NCI-H1092 (cell line): Measurements from ENCODE around the gene HECW1.
A peak's percentile ranks its signal among the peaks of the same experiment; 100 is the strongest.
"Not testable (repeated sequence)": the region's sequence is repeated elsewhere in the genome, so short reads cannot be mapped to it uniquely, and the experiment has no call there.

ENCODE experiments used
- DNase-seq: peaks from one replicate; lab custom pipeline; 2025; lab: John Stamatoyannopoulos, UW

HECW1 gene

DNA sequence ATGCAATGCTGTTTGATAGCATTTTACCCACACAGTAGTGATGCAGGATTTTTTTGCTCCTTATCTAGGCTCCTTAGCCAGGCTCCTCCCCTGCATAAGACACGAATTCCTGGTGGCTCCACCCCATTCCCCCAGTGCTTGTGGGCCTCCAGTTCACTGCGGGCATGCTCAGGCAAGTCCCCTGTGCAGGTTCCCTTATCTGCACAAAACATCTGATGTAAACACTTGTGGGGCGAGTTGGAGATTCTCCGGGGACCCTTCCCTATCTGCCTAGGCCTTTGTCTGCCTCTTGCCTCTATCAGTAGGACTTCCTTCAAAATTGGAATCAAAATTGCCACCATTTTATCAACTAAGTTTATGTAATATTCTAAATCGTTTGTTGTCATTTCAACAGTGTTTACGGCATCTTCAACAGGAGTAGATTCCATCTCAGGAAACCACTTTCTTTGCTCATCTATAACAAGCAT is 465.1 kb downstream of the HECW1 start:
- no peak for DNase-seq

- peak; percentile 80 for DNase-seq
Observed at GRCh38 chr7:43582503-43583423, 470.3 kb downstream of the HECW1 start, which contains the start of gene STK17A. TSS of gene STK17A (plus strand) at chr7:43583108. CDS start at chr7:43583244, 136 bp downstream.

- DNase-seq = peak; percentile 36
Observed at GRCh38 chr7:43583424-43584194, 471.2 kb downstream of the HECW1 start.

GRCh38 chr7:43584195-43584586 is 471.7 kb downstream of the HECW1 start:
- no peak for DNase-seq

GRCh38 chr7:43584733-43585132 is 472.3 kb downstream of the HECW1 start:
- DNase-seq = not testable (repeated sequence)

DNA sequence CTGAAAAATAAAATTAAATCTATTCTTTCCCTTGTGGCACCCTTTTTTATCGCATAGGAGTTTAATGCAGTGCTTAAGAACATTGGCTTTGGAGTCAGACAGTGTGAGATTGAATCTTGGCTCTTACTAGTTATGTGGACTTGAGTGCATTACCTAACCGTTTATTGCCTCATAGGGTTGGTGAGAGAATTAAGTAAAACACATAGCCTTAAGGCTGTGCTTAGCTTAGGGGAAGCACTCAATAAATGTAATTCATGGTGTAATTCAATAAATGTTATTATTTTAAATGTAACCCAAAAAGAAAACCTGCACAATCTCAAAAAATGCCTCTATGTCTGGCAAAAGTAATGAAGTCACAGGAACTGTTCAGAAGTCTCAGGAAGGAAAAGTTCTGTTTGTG is 473.1 kb downstream of the HECW1 start:
- DNase-seq = no peak

DNA sequence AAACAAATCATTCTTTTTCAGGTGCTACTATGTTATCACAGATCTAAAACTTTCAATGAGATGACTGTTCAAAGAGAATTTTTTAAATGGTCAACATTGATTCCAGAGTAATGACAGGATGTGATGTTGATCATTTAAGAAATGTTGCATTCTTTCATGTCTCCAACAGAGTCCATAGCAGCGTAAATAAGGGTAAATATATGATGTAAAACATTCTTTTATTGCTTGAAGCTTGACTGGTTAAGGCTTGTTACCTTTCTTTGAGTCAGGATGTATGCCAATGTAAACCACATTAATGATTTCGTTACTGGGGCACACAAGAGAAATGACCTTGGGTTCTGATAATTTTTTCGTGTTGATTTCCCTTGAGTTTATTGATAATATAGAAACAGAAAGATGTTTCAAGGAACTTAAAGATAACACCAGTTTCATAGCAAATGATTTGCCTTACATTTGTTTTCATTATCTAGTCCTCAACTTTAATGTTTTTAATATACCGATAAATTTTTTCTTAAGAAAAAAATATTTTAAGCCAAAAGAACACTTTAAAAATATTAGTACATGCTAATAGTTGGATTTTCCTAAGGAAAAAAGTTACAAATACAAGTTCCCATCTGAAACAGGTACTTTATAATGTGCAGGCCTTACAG is 473.9 kb downstream of the HECW1 start:
- no peak for DNase-seq

DNA sequence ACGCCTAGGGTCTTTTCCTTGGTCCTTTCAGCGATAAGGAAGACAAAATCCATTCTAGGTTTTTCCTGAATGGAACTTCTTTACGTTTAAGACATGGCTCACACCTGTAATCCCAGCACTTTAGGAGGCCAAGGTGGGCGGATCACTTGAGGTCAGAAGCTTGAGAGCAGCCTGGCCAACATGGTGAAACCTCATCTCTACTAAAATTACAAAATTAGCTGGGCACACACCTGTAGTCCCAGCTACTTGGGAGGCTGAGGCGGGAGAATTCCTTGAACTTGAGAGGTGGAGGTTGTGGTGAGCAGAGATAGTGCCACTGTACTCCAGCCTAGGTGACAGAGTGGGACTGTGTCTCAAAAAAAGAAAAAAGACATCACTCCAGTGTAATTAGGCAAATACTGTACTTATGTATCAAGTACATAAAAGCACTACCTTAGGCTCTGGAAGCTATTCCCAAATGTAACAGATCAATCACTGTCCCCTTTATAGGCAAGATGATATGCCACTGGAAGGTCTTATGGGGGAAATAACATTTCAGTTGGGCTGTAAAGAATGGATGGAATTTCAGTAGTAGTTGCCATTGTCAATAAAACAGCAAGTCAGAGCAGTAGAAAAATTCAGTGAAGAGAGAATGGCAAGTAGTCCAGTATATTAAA is 476.2 kb downstream of the HECW1 start:
- DNase-seq = no peak

GRCh38 chr7:43589133-43589478 is 476.7 kb downstream of the HECW1 start:
- no peak for DNase-seq

- no peak for DNase-seq
Observed at GRCh38 chr7:43589728-43590127, 477.3 kb downstream of the HECW1 start.

DNA sequence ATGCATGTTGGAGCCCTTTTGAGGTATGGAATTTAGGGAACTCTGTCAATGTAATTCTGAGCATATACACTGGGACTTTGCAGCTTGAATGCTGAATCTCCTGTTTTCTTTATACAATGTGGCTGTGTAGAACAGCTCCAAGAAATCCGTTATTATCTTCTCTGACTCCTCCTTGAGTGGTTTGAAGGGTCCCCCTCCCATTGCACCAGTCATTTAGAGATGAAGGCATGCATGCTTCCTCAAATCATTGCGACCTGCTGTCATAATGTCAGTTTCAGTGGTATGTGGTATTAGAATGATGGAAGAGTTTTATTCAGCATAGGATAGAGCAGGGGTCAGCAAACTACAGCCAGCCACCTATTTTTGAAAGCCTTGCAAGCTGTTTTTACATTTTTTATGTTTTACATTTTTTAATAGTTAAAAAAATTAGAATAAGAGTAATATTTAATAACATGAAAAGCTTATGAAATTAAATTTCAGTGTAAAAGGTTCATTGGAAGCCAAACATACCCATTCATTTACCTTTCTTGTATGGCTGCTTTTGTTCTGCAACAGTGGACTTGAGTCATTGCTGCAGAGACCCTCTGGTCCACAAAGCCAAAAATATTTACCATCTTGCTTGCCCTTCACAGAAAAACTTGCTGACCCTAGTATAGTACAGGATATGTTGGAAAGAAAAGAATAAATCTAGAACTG is 478.6 kb downstream of the HECW1 start:
- no peak for DNase-seq

GRCh38 chr7:43591558-43592180 is 479.2 kb downstream of the HECW1 start:
- no peak for DNase-seq

DNA sequence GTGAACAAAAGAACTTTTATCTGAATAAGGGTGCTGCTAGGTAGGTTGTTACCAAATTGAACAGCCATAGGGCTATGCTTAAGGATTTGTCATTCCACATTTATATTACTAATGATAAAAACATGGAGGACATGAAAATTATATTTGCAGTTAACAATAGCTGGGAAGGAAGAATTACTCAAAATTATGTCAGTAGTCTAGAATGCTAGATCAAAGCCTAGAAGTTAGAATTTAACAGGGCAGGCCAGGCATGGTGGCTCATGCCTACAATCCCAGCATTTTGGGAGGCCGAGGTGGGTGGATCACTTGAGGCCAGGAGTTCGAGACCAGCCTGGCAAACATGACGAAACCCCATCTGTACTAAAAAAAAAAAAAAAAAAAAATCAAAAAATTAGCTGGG is 479.9 kb downstream of the HECW1 start:
- DNase-seq = no peak

DNA sequence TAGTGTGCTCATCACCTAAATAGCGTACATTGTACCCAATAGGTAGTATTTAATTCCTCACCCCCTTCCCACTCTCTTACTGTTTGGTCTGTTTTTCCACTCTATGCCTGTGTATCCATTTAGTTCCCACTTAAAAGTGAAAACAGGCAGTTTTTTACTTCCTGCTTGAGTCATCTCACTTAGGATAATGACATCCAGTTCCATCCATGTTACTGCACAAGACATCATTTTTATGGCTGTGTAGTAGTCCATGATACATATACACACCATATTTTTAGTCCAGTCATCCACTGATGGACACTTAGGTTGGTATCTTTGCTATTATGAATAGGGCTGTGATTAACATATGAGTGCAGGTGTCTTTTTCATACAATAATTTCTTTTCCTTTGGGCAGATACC is 480.6 kb downstream of the HECW1 start:
- no peak for DNase-seq

DNA sequence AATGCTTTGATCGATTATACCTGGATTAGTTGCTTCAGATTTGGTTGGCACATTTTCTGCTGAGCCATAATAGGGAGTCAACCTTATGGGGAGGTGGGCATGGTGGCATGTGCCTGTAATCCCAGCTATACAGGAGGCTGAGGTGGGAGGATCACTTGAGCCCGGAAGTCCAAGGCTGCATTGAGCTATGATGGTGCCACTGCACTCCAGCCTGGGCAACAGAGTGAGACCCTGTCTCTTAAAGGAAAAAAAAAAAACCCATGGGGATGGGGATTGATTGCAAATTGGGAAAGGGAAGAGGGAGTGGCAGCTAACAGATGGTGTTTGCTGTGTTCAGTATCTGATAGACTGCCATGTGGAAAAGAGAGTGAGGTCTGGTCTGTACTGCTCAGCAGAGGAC is 481.6 kb downstream of the HECW1 start:
- no peak for DNase-seq

- DNase-seq = not testable (repeated sequence)
Observed at GRCh38 chr7:43596426-43596825, 484.0 kb downstream of the HECW1 start.

DNA sequence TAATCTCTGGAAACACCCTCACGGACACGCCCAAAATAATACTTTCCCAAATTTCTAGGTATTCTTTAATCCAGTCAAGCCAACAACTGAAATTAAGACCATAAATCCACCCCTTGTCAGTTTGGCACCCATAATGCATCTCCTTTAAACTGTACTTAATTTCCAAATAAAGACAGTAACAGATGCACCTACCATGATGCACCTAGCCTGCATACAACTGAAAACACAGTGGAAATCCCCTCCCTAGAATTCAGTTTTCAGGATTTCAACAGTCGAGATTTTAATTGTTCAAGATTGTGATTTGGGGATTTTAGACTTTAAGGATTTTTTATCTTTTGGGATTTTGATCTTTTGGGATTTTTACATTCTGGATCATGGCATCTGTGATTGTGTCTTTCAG is 487.6 kb downstream of the HECW1 start:
- no peak for DNase-seq

GRCh38 chr7:43602256-43602655 is 489.8 kb downstream of the HECW1 start:
- DNase-seq = no peak

DNA sequence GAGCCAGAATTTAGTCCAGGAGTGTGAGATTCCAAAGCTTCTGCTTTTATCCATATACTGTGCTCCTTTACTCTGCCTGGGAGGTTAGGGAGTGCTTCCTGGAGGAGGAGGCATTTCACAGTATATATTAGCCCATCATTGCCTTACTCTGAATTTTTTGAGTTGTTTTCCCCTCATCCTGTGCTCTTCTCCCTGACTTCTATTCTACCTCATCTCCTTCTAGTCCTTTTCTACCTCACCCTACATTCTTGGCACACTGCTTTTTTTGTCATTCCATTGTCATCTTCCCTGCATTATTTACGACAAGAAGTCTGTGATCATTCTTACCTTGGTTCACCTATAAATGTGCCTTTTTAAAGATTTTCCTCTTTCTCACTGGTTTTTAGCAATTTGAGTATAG is 491.8 kb downstream of the HECW1 start:
- DNase-seq = no peak

- no peak for DNase-seq
Observed at GRCh38 chr7:43609097-43609496, 496.6 kb downstream of the HECW1 start.

DNA sequence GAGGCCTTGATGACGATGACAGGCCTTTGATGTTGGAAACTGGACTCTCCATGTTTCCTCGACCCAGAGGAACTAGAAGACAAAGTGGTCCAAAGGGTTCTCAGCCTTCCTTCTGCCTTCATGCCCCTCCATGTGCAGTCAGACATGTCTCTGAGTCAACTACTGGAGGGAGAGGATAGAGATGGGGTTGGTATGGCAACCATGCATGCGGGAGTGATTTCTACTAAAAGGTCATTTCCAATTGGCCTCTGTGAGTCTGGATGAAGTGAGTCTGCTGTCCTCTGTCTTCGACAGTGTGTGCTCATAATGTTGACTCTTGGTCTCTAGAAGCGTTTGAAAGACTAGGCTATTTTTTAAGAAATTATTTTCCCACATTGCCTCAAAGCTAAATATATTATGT is 499.7 kb downstream of the HECW1 start:
- no peak for DNase-seq
